Daoy (cell line): ENCODE results near the gene TPO. TPM values are rescaled to one million over a fixed set of nuclear protein-coding genes. Genes with fewer than 3 reads are reported as not detected.

Experiments used
- DNase-seq: peaks from one replicate; pipeline ENCODE4 v3.0.0-alpha.2; 2015; ENCODE audit warnings: low read depth
- total RNA-seq: library from RNA; depleted of rRNA; stranded (reverse); fragments of >200 nt; shearing (Covaris generic); gene quantifications from 2 replicates; pipeline ENCODE4 v1.2.3, GENCODE V29; 2014

Gene TPO
- total RNA-seq, 1 experiment from 2014 or later: not detected

GRCh38 chr2:1582891-1583341 lies 169.7 kb downstream of the TPO start:
- DNase-seq: no peak

DNA sequence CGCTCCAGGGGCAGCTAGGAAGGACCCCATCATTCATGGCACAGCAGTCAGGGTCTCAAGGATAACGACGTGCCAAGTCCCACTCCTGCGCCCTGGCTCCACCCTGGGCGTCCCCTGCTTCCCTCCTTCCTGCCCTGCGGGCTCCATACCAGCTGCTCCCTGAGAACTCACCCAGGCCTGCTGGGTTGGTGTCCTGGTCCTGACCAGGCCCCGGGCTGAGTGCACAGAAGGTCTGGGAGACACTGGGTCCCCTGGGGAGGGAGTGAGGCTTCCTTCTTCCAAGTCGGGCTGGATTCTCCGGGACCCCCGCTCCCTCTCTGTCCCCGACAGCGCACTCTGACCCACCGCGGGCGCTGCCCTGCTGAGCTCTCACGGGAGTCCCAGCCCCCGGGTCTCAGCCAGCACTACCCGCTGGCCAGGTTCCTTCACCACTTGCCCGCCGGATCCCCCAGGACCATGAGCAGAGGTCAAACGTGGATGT lies 170.8 kb downstream of the TPO start:
- no peak for DNase-seq

- peak; percentile 69 for DNase-seq
These were observed 171.6 kb downstream of the TPO start for GRCh38 chr2:1584691-1585485.

DNA sequence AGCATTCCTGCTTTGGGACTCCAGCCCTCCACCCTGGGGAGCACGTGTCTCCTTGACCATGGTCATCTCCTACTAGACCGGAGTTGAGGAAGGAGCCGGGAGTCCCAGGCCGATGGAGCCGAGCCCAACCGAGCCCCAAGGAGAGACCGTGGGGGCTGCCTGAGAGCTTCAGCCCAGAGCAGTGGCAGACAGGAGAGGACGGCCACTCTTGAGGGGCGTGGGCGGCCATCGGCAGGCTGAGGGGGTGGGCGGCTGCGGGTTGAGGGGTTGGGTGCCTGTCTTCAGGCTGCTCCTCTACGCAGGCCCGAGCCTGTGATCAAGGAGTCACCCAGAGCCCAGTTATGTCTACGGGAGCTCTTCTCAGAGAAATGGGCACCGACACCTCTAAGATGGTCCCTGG lies 172.4 kb downstream of the TPO start:
- no peak for DNase-seq

GRCh38 chr2:1586251-1586922 lies 173.1 kb downstream of the TPO start:
- DNase-seq: no peak

DNA sequence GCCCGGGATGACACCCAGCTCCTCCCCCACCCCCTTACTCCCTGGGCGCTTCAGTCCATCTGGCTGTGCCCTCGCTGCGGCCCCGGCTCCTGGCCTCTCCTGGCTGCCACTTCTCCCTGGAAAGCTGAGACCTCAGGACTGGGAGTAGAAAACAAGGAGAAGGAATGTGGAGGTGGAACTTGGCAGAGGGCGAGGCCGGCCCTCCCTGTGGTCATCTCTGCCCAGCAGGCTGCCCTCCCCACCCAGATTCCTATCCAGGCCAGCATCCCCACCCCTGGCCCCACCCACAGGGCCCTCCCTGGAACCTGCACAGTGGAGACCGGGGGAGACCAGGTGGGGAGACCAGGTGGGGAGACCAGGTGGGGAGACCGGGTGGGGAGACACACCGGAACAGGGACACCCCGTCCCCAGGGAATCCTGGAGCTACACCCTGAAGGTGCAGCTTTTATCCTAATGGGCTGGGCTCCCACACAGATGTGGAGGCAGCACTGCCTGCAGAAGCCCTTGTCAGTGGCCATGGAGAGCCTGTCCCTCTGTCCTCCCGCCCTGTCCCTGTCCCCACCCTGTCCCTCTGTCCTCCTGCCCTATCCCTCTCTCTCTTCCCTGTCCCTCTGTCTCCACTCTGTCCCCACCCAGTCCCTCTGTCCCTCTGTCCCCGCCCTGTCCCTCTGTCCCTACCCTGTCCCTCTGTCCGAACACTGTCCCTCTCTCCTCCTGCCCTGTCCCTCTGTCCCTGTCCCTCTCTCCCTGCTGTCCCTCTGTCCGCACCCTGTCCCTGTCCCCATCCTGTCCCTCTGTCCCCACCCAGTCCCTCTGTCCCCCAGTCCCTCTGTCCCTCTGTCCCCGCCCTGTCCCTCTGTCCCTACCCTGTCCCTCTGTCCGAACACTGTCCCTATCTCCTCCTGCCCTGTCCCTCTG lies 173.9 kb downstream of the TPO start:
- peak; percentile 57 for DNase-seq

- peak; percentile 46 for DNase-seq
These were observed 175.1 kb downstream of the TPO start for GRCh38 chr2:1588051-1588977.

- DNase-seq: peak; percentile 79
These were observed 175.8 kb downstream of the TPO start for GRCh38 chr2:1588978-1589621.

DNA sequence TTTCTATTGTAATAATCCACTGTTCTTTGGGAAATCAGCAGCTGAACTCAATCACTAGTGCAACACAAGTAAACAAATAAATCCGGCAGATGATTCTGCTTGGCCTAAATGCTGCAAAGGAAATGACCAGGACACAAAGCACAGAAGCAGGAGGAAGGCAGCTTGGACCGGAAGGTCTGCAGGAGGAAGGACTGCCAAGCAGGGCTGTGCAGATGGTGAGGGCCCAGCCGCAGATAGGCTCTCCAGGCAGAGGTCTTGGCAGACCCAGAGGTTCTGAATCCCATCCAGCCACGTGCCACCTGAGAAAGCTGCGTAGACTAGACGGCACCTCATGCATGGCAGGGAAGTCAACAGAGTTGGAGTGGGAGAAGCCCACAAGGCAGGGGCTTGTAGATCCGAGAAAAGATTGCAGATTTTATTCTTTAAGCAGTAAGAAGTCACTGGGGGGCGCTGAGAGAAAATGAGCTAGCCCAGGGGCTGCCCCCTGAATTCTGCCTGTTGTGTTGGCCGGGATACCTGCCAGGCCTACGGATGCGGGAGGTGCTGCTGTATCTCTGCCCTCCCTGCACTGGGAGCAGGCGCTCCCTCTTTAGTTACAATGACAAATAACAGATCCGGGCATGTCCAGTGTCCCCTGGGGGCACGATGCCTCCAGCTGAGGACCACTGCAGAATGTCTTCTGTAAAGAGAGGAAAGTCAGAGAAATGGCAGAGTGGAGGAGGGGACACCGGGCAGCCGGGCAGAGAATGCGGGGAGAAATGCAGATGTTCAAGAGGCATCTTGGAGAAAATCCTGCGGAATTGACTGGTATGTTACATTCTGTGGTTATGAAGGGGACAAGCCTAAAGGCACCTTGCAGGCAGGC lies 177.6 kb downstream of the TPO start:
- DNase-seq: no peak

- DNase-seq: peak; percentile 43
These were observed 178.2 kb downstream of the TPO start for GRCh38 chr2:1591461-1591770.
